Smooth muscle cell (in vitro differentiated cells): ENCODE data around the gene GAA. TPM values are rescaled to one million over a fixed set of nuclear protein-coding genes. Genes with fewer than 3 reads are reported as not detected.

ENCODE experiments used
- DNase-seq: peaks from one replicate; lab custom pipeline; 2025; ENCODE audit not compliant: unreplicated experiment; lab: John Stamatoyannopoulos, UW
- H2AFZ ChIP-seq: fragments of 200-600 bp; sonication (generic); 2 replicates; pipeline ENCODE4 v1.6.0; 2016; ENCODE audit warnings: antibody characterized with exemption, low read depth, mild to moderate bottlenecking
- H3F3A ChIP-seq: fragments of 200-600 bp; sonication (generic); 2 replicates; pipeline ENCODE4 v1.6.0; 2017; ENCODE audit warnings: antibody characterized with exemption, low read depth
- H3K27ac ChIP-seq: fragments of 200-600 bp; sonication (generic); 2 replicates; pipeline ENCODE4 v1.5.1; 2016; ENCODE audit warnings: low read depth, mild to moderate bottlenecking
- H3K27me3 ChIP-seq: fragments of 200-600 bp; sonication (generic); 2 replicates; pipeline ENCODE4 v1.6.1; 2016; ENCODE audit warnings: low read depth, mild to moderate bottlenecking
- H3K36me3 ChIP-seq: fragments of 200-600 bp; sonication (generic); 2 replicates; pipeline ENCODE4 v1.5.1; 2016; ENCODE audit warnings: low read depth
- H3K4me1 ChIP-seq: fragments of 200-600 bp; sonication (generic); 2 replicates; pipeline ENCODE4 v1.5.1; 2016; ENCODE audit warnings: low read depth
- H3K4me2 ChIP-seq: fragments of 200-600 bp; sonication (generic); 2 replicates; pipeline ENCODE4 v1.6.0; 2016; ENCODE audit warnings: mild to moderate bottlenecking
- H3K4me3 ChIP-seq: fragments of 200-600 bp; sonication (generic); 2 replicates; pipeline ENCODE4 v1.5.1; 2016; ENCODE audit warnings: mild to moderate bottlenecking
- H3K79me2 ChIP-seq: fragments of 200-600 bp; sonication (generic); 2 replicates; pipeline ENCODE4 v1.6.0; 2016; ENCODE audit warnings: low read depth, mild to moderate bottlenecking
- H3K9ac ChIP-seq: fragments of 200-600 bp; sonication (generic); 2 replicates; pipeline ENCODE4 v1.6.0; 2016; ENCODE audit warnings: low read depth
- H3K9me3 ChIP-seq: fragments of 200-600 bp; sonication (generic); replicated peaks from 2 replicates; pipeline ENCODE4 v1.5.1; 2016; ENCODE audit warnings: low read depth
- H4K20me1 ChIP-seq: fragments of 200-600 bp; sonication (generic); 2 replicates; pipeline ENCODE4 v1.6.0; 2016; ENCODE audit warnings: low read depth
- WGBS: methylation state at CpG from one replicate; pipeline ENCODE4 v1.1.7; 2016; ENCODE audit warnings: low lambda C conversion rate; 5-methylcytosine and 5-hydroxymethylcytosine counted together
- polyA plus RNA-seq: library from polyadenylated mRNA; unstranded; fragments of >200 nt; fragmentation: Nextera tagmentation; extraction: Ambion mirVana; gene quantifications from 2 replicates; pipeline ENCODE4 v1.2.1, GENCODE V29; 2016
- total RNA-seq: library from RNA; depleted of rRNA; stranded (reverse); fragments of >200 nt; gene quantifications from 2 replicates; pipeline ENCODE4 v1.2.3, GENCODE V29; 2014
- TF ChIP-seq, protein P1 (sequence below): fragments of 200-600 bp; sonication (generic); IDR thresholded peaks from 2 replicates; pipeline ENCODE4 v1.5.1; 2017; ENCODE audit warnings: borderline replicate concordance, mild to moderate bottlenecking, antibody characterized with exemption; ENCODE audit not compliant: insufficient read depth, poor library complexity, severe bottlenecking

The GAA gene
- total and polyA plus RNA-seq, 2 experiments from 2014 or later, result 36.6 to 53.6 TPM

- no peak overlapping the region for H3K4me3 ChIP-seq
- peak overlapping the region; percentile 29 for H3K27ac ChIP-seq
- no peaks in the 10 kb centered on the region for H3K9me3 ChIP-seq
- no peak overlapping the region for H3K4me2 ChIP-seq
- H3K4me1 ChIP-seq, result peaks cover 7% of the 10 kb centered on the region
- TF ChIP-seq, protein P1, sequence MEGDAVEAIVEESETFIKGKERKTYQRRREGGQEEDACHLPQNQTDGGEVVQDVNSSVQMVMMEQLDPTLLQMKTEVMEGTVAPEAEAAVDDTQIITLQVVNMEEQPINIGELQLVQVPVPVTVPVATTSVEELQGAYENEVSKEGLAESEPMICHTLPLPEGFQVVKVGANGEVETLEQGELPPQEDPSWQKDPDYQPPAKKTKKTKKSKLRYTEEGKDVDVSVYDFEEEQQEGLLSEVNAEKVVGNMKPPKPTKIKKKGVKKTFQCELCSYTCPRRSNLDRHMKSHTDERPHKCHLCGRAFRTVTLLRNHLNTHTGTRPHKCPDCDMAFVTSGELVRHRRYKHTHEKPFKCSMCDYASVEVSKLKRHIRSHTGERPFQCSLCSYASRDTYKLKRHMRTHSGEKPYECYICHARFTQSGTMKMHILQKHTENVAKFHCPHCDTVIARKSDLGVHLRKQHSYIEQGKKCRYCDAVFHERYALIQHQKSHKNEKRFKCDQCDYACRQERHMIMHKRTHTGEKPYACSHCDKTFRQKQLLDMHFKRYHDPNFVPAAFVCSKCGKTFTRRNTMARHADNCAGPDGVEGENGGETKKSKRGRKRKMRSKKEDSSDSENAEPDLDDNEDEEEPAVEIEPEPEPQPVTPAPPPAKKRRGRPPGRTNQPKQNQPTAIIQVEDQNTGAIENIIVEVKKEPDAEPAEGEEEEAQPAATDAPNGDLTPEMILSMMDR, result no peak
- no peaks in the 10 kb centered on the region for H3K79me2 ChIP-seq
- no peaks in the 10 kb centered on the region for H3F3A ChIP-seq
- 59% methylated on average over 27 of the region's 27 CpGs for WGBS
- no peaks in the 10 kb centered on the region for H3K27me3 ChIP-seq
- H4K20me1 ChIP-seq, result no peaks in the 10 kb centered on the region
- H3K9ac ChIP-seq, result no peak overlapping the region
- H3K36me3 ChIP-seq, result no peaks in the 10 kb centered on the region
- peak; percentile 6 for DNase-seq
- H2AFZ ChIP-seq, result no peak overlapping the region
These were observed 37.4 kb upstream of the GAA start for GRCh38 chr17:80063830-80064585.

DNA sequence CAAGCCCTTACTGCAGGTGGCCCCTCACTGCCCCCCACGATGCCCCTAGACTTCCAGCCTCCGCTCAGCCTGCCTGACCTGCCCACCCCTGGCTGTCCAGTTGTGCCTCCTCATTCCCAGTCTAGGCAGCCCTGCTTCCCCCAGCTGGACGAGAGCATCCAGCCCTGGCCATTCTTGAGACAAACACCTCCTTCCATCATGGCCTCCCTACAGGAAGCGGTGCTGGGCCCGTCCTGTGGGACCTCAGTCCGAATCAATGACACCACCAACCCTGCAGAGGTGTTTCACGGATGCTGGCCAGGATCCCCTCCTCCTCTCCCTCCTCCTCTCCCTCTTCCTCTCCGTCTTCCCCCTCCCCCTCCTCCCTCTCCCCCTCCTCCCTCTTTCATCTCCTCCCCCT lies 36.7 kb upstream of the GAA start:
- Histone ChIP-seq H3K36me3 (no peaks in the 10 kb centered on the region), H2AFZ (no peak overlapping the region), H3K27me3 (no peaks in the 10 kb centered on the region), H3K9ac (no peak overlapping the region), H3K79me2 (no peaks in the 10 kb centered on the region), H3K9me3 (no peaks in the 10 kb centered on the region), H4K20me1 (no peaks in the 10 kb centered on the region), H3K4me3 (no peak overlapping the region), H3F3A (no peaks in the 10 kb centered on the region), H3K4me2 (no peak overlapping the region), H3K4me1 (peaks cover 7% of the 10 kb centered on the region), H3K27ac (no peak overlapping the region)
- 94% methylated on average over 7 of the region's 8 CpGs for WGBS
- TF ChIP-seq, protein P1, result no peak
- DNase-seq, result no peak

GRCh38 chr17:80065478-80066170 lies 35.8 kb upstream of the GAA start:
- WGBS, result 76% methylated on average over 32 of the region's 32 CpGs
- H3K4me2 ChIP-seq, result no peak overlapping the region
- H3K79me2 ChIP-seq, result no peaks in the 10 kb centered on the region

More at GRCh38 chr17:80065478-80066170, 35.8 kb upstream of the GAA start:
- TF ChIP-seq, protein P1, result no peak
- Histone ChIP-seq H3K4me1 (peaks cover 7% of the 10 kb centered on the region), H3K36me3 (no peaks in the 10 kb centered on the region), H3K9ac (no peak overlapping the region), H3K9me3 (no peaks in the 10 kb centered on the region), H2AFZ (no peak overlapping the region), H3K27ac (no peak overlapping the region), H3K4me3 (no peak overlapping the region), H3K27me3 (no peaks in the 10 kb centered on the region), H4K20me1 (no peaks in the 10 kb centered on the region), H3F3A (no peaks in the 10 kb centered on the region)
- DNase-seq, result no peak
